NCI-H510A treated with DMSO at 0.1 percent for 48 hours (cell line): ENCODE data around the gene PROC.
"Not testable (repeated sequence)": the region's sequence is repeated elsewhere in the genome, so short reads cannot be mapped to it uniquely, and the experiment has no call there.

Experiments used
- DNase-seq: peaks from one replicate; lab custom pipeline; 2025; lab: John Stamatoyannopoulos, UW

The PROC gene

GRCh38 chr2:127428057-127428814 is 10.0 kb downstream of the PROC start:
- DNase-seq: no peak

- DNase-seq: no peak
Measured at GRCh38 chr2:127428815-127429109, 10.5 kb downstream of the PROC start.

GRCh38 chr2:127429291-127429690 is 11.1 kb downstream of the PROC start:
- DNase-seq: no peak

GRCh38 chr2:127429844-127430425 is 11.7 kb downstream of the PROC start:
- DNase-seq: no peak

GRCh38 chr2:127431408-127432023 is 13.3 kb downstream of the PROC start:
- no peak for DNase-seq

GRCh38 chr2:127434515-127434914 is 16.3 kb downstream of the PROC start:
- no peak for DNase-seq

GRCh38 chr2:127437056-127437455 is 18.8 kb downstream of the PROC start:
- no peak for DNase-seq

GRCh38 chr2:127437781-127438726 is 19.8 kb downstream of the PROC start:
- DNase-seq: no peak

GRCh38 chr2:127439343-127439742 is 21.1 kb downstream of the PROC start:
- no peak for DNase-seq

- DNase-seq: no peak
Measured at GRCh38 chr2:127448526-127448925, 30.3 kb downstream of the PROC start.

- no peak for DNase-seq
Measured at GRCh38 chr2:127449414-127449813, 31.2 kb downstream of the PROC start.

- DNase-seq: no peak
Measured at GRCh38 chr2:127449898-127450297, 31.7 kb downstream of the PROC start.

GRCh38 chr2:127451981-127452380 is 33.8 kb downstream of the PROC start:
- DNase-seq: no peak

- not testable (repeated sequence) for DNase-seq
Measured at GRCh38 chr2:127452423-127452822, 34.2 kb downstream of the PROC start.

- no peak for DNase-seq
Measured at GRCh38 chr2:127453013-127453391, 34.8 kb downstream of the PROC start.

GRCh38 chr2:127453392-127454171 is 35.4 kb downstream of the PROC start:
- no peak for DNase-seq

GRCh38 chr2:127454595-127455565 is 36.7 kb downstream of the PROC start:
- DNase-seq: no peak

GRCh38 chr2:127455566-127456493 is 37.6 kb downstream of the PROC start:
- no peak for DNase-seq

GRCh38 chr2:127456960-127457359 is 38.7 kb downstream of the PROC start:
- DNase-seq: no peak
